ENCODE measurements around the gene NEIL3. TPM values are rescaled to one million over a fixed set of nuclear protein-coding genes. Genes with fewer than 3 reads are reported as not detected.

NEIL3 gene
- polyA plus RNA-seq, 1 donor (not counting 4 experiments of a cell fraction or from before 2014, with no cell fraction given) = 7.6 TPM

GRCh38 chr4:177400030-177400429 is 90.4 kb downstream of the NEIL3 start:
- Histone ChIP-seq H3K27ac (ENCODE audit: control insufficient read depth, insufficient read depth, low read length) (no peak overlapping the region), H3K9me1 (ENCODE audit: control insufficient read depth, extremely low read depth, insufficient read depth, low read length) (no peaks in the 10 kb centered on the region), H2AFZ (ENCODE audit: control insufficient read depth, low read length) (no peak overlapping the region), H3K9me3 (ENCODE audit: control insufficient read depth, low read depth, low read length) (no peaks in the 10 kb centered on the region), H3K4me2 (ENCODE audit: control insufficient read depth, extremely low read depth, insufficient read depth, low read depth, low read length) (no peak overlapping the region), H3K9ac (ENCODE audit: control insufficient read depth, extremely low read depth, insufficient read depth, low read length) (no peak overlapping the region), H3K79me2 (ENCODE audit: control insufficient read depth, insufficient read depth, low read length) (no peaks in the 10 kb centered on the region), H4K20me1 (ENCODE audit: control insufficient read depth, extremely low read depth, insufficient read depth, low read length) (no peaks in the 10 kb centered on the region), H3K36me3 (ENCODE audit: control insufficient read depth in 2 of 2, extremely low read depth in 1 of 2, insufficient read depth in 2 of 2, low read length in 2 of 2) (no peaks in the 10 kb centered on the region), H3K4me1 (ENCODE audit: control insufficient read depth, extremely low read depth, insufficient read depth, low read length) (no peaks in the 10 kb centered on the region), H3K27me3 (ENCODE audit: control insufficient read depth, extremely low read depth, insufficient read depth, low read length) (no peaks in the 10 kb centered on the region), H3K4me3 (ENCODE audit: control insufficient read depth in 2 of 3, extremely low read depth in 1 of 3, insufficient read depth in 2 of 3, low read depth in 1 of 3, low read length in 3 of 3) (no peak overlapping the region)
- TF ChIP-seq EZH2 (IDR thresholded peaks at IDR 0.05; ENCODE audit: low read length) (no peak), CTCF (optimal IDR thresholded peaks at IDR 0.05 in 1 of 3, IDR thresholded peaks at IDR 0.05 in 1 of 3, conservative IDR thresholded peaks at IDR 0.05 in 1 of 3; ENCODE audit: extremely low read depth in 1 of 3, insufficient read depth in 2 of 3, low read length in 3 of 3) (no peak)
- no peak for DNase-seq (ENCODE audit: low read depth, low spot score)
- dilution Hi-C loops (cut with MboI; ENCODE audit: extremely low pct_ligation_motif_present, low sequenced_read_pairs) = no loop called here
- FAIRE-seq = no peak

GRCh38 chr4:177401658-177402273 is 92.1 kb downstream of the NEIL3 start:
- Histone ChIP-seq H3K4me1 (ENCODE audit: control insufficient read depth, extremely low read depth, insufficient read depth, low read length) (no peaks in the 10 kb centered on the region), H3K9me3 (ENCODE audit: control insufficient read depth, low read depth, low read length) (no peaks in the 10 kb centered on the region), H3K79me2 (ENCODE audit: control insufficient read depth, insufficient read depth, low read length) (no peaks in the 10 kb centered on the region), H3K9ac (ENCODE audit: control insufficient read depth, extremely low read depth, insufficient read depth, low read length) (no peak overlapping the region), H3K27me3 (ENCODE audit: control insufficient read depth, extremely low read depth, insufficient read depth, low read length) (no peaks in the 10 kb centered on the region), H3K27ac (ENCODE audit: control insufficient read depth, insufficient read depth, low read length) (no peak overlapping the region), H3K36me3 (ENCODE audit: control insufficient read depth in 2 of 2, extremely low read depth in 1 of 2, insufficient read depth in 2 of 2, low read length in 2 of 2) (no peaks in the 10 kb centered on the region), H3K9me1 (ENCODE audit: control insufficient read depth, extremely low read depth, insufficient read depth, low read length) (no peaks in the 10 kb centered on the region), H4K20me1 (ENCODE audit: control insufficient read depth, extremely low read depth, insufficient read depth, low read length) (no peaks in the 10 kb centered on the region), H3K4me3 (ENCODE audit: control insufficient read depth in 2 of 3, extremely low read depth in 1 of 3, insufficient read depth in 2 of 3, low read depth in 1 of 3, low read length in 3 of 3) (no peak overlapping the region), H3K4me2 (ENCODE audit: control insufficient read depth, extremely low read depth, insufficient read depth, low read depth, low read length) (no peak overlapping the region), H2AFZ (ENCODE audit: control insufficient read depth, low read length) (no peak overlapping the region)
- no peak for DNase-seq (ENCODE audit: low read depth, low spot score)
- FAIRE-seq = no peak
- dilution Hi-C loops (cut with MboI; ENCODE audit: extremely low pct_ligation_motif_present, low sequenced_read_pairs) = no loop called here
- TF ChIP-seq EZH2 (IDR thresholded peaks at IDR 0.05; ENCODE audit: low read length) (no peak), CTCF (optimal IDR thresholded peaks at IDR 0.05 in 1 of 3, IDR thresholded peaks at IDR 0.05 in 1 of 3, conservative IDR thresholded peaks at IDR 0.05 in 1 of 3; ENCODE audit: extremely low read depth in 1 of 3, insufficient read depth in 2 of 3, low read length in 3 of 3) (no peak)

All from keratinocyte (primary cell).